Measurements from ENCODE around the gene C1orf210. TPM values are rescaled to one million over a fixed set of nuclear protein-coding genes. Genes with fewer than 3 reads are reported as not detected.

Gene C1orf210
- total and polyA plus RNA-seq, 9 donors: 0.42 to 2.1 (median 0.72) TPM; not detected in 4

GRCh38 chr1:43267291-43267805 is 18.0 kb downstream of the C1orf210 start:
- Histone ChIP-seq H3K27ac (no peak overlapping the region), H3K4me3 (no peak overlapping the region), H3K36me3 (no peaks in the 10 kb centered on the region), H3K4me1 (ENCODE audit: insufficient read depth) (no peaks in the 10 kb centered on the region), H3K9me3 (no peaks in the 10 kb centered on the region), H3K27me3 (no peaks in the 10 kb centered on the region)
- intact Hi-C loops (cut with DNase I): no loop called here
- DNase-seq: no peak
- WGBS, 3 donors: 76 to 80% (median 78%) methylated on average over 9 of the region's 9 CpGs
- TF ChIP-seq EP300 (IDR thresholded peaks at IDR 0.05) (no peak), CTCF (IDR thresholded peaks at IDR 0.05) (no peak), POLR2A (IDR thresholded peaks at IDR 0.05) (no peak)

- TF ChIP-seq CTCF (IDR thresholded peaks at IDR 0.05): no peak
- no peak for TF ChIP-seq EP300 (IDR thresholded peaks at IDR 0.05)
- TF ChIP-seq POLR2A (IDR thresholded peaks at IDR 0.05): no peak
- no peaks in the 10 kb centered on the region for H3K27me3 ChIP-seq
- intact Hi-C loops (cut with DNase I): no loop called here
- no peak for DNase-seq
- no peaks in the 10 kb centered on the region for H3K4me1 ChIP-seq (ENCODE audit: insufficient read depth)
- H3K36me3 ChIP-seq: no peaks in the 10 kb centered on the region
- 90 to 100% (median 94%) methylated on average over 1 of the region's 1 CpG for WGBS, 3 donors
- no peak overlapping the region for H3K27ac ChIP-seq
- no peak overlapping the region for H3K4me3 ChIP-seq
- no peaks in the 10 kb centered on the region for H3K9me3 ChIP-seq
Measured at GRCh38 chr1:43266881-43267280, 18.5 kb downstream of the C1orf210 start.

DNA sequence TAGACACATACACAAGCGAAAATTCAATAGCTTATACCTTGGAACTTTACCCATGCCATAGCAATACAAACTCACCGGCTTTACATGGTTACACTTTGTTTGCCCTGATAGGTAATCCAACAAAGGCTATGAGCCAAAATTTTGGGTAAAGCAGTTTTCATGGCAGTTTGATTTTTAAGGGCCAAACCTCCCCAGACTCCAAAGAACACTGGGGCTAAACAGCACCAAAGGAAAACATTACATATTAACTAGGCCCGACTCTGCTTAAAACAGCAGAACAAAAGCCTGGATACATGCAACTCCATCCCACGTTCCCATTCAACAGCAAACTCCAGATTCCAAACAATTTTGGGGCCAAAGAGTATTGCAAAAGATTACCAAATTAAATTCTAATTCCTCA is 19.9 kb downstream of the C1orf210 start:
- DNase-seq: no peak
- H3K9me3 ChIP-seq: no peaks in the 10 kb centered on the region
- H3K4me3 ChIP-seq: no peak overlapping the region
- no peaks in the 10 kb centered on the region for H3K27me3 ChIP-seq
- H3K4me1 ChIP-seq (ENCODE audit: insufficient read depth): no peaks in the 10 kb centered on the region
- H3K36me3 ChIP-seq: no peaks in the 10 kb centered on the region
- no peak for TF ChIP-seq EP300 (IDR thresholded peaks at IDR 0.05)
- no peak for TF ChIP-seq POLR2A (IDR thresholded peaks at IDR 0.05)
- no peak for TF ChIP-seq CTCF (IDR thresholded peaks at IDR 0.05)
- intact Hi-C loops (cut with DNase I): no loop called here
- 75 to 85% (median 83%) methylated on average over 4 of the region's 4 CpGs for WGBS, 3 donors
- no peak overlapping the region for H3K27ac ChIP-seq

DNA sequence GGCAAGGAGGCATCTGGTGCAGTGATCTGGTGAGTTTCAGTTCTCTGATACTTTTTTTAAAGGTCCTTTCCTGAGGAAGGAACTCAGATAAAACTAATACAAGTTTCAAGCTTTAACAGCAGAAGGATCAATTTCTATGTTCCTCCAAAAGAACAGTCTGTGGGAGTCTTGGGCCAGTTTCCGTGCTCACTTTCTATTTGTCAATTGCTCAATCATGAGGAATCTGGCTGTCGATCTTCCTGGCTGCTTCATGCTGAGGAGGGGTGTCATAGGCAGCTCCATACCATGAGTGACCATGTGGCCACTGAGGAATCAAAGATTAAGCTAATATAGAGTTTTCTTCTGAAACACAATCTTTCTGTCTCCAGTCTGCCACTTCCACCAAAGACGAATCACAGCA is 27.0 kb downstream of the C1orf210 start:
- H3K4me3 ChIP-seq: no peak overlapping the region
- 61 to 94% (median 93%) methylated on average over 3 of the region's 3 CpGs for WGBS, 3 donors
- H3K27me3 ChIP-seq: no peaks in the 10 kb centered on the region
- H3K4me1 ChIP-seq (ENCODE audit: insufficient read depth): no peaks in the 10 kb centered on the region
- intact Hi-C loops (cut with DNase I): no loop called here
- TF ChIP-seq POLR2A (IDR thresholded peaks at IDR 0.05): no peak
- TF ChIP-seq CTCF (IDR thresholded peaks at IDR 0.05): no peak
- TF ChIP-seq EP300 (IDR thresholded peaks at IDR 0.05): no peak
- no peak overlapping the region for H3K27ac ChIP-seq
- H3K36me3 ChIP-seq: no peaks in the 10 kb centered on the region
- no peak for DNase-seq
- H3K9me3 ChIP-seq: no peaks in the 10 kb centered on the region
